ENCODE results near the gene IL22. TPM values are rescaled to one million over a fixed set of nuclear protein-coding genes. Genes with fewer than 3 reads are reported as not detected.

The IL22 gene
- total and polyA plus RNA-seq, 12 donors = not detected

DNA sequence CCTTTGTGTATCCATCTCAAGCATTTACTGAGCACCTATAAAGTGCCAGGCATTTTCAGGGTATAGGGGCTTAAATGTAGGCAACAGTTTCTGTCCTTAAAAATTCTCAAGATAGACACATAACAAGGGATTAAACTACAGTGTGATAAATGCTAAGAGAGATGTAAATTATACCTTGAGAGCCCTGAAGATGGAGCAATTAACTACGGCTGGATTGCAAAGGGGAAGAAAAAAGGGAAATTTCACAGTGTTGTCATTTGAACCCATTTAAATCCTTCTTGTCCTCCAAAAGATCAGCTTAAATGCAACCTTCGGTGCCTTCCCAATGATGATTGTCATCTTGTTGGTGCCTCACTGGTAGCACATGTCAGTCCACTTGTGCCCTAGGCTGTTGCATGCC lies 16.3 kb downstream of the IL22 start:
- Histone ChIP-seq H3K27me3 (no peaks in the 10 kb centered on the region), H3K4me1 (replicated peaks in 1 of 2) (peaks cover 0 to 10% of the 10 kb centered on the region in 2 donors), H3K4me3 (peak overlapping the region in 2 of 4 donors; percentile 22 to 45), H3K36me3 (replicated peaks in 1 of 2) (no peaks in the 10 kb centered on the region), H3K9me3 (replicated peaks in 1 of 3) (no peaks in the 10 kb centered on the region), H3K27ac (peak overlapping the region in 1 of 5 donors; percentile 7)
- 52 to 78% (median 64%) methylated on average over 2 of the region's 2 CpGs for WGBS, 4 donors
- TF ChIP-seq POLR2A (IDR thresholded peaks at IDR 0.05) (no peak), CTCF (IDR thresholded peaks at IDR 0.05) (no peak)
- intact Hi-C loops (cut with DNase I) = loop anchor here in 1 of 2 donors (10.0 kb wide), 1 partner anchor 78 kb away; no protein-coding TSS in a partner anchor
- no peak for DNase-seq

- TF ChIP-seq CTCF (IDR thresholded peaks at IDR 0.05) (peak in 1 of 6 experiments; percentile 11), POLR2A (IDR thresholded peaks at IDR 0.05) (no peak)
- 63 to 72% (median 68%) methylated on average over 8 of the region's 8 CpGs for WGBS, 4 donors
- Histone ChIP-seq H3K4me1 (replicated peaks in 1 of 2) (peaks cover 0 to 10% of the 10 kb centered on the region in 2 donors), H3K36me3 (replicated peaks in 1 of 2) (no peaks in the 10 kb centered on the region), H3K4me3 (peak overlapping the region in 2 of 4 donors; percentile 22 to 45), H3K27ac (peak overlapping the region in 1 of 5 donors; percentile 7), H3K27me3 (no peaks in the 10 kb centered on the region), H3K9me3 (replicated peaks in 1 of 3) (no peaks in the 10 kb centered on the region)
- intact Hi-C loops (cut with DNase I) = loop anchor here in 1 of 2 donors (10.0 kb wide), 1 partner anchor 78 kb away; no protein-coding TSS in a partner anchor
- DNase-seq = no peak
Observed at GRCh38 chr12:68236421-68237059, 16.9 kb downstream of the IL22 start.

GRCh38 chr12:68235576-68235975 lies 17.8 kb downstream of the IL22 start:
- Histone ChIP-seq H3K4me1 (replicated peaks in 1 of 2) (peaks cover 0 to 10% of the 10 kb centered on the region in 2 donors), H3K27me3 (no peaks in the 10 kb centered on the region), H3K27ac (no peak overlapping the region), H3K9me3 (replicated peaks in 1 of 3) (no peaks in the 10 kb centered on the region), H3K36me3 (replicated peaks in 1 of 2) (no peaks in the 10 kb centered on the region), H3K4me3 (no peak overlapping the region)
- no peak for TF ChIP-seq POLR2A (IDR thresholded peaks at IDR 0.05)
- no peak for TF ChIP-seq CTCF (IDR thresholded peaks at IDR 0.05)
- no peak for DNase-seq
- intact Hi-C loops (cut with DNase I) = loop anchor here in 1 of 2 donors (10.0 kb wide), 1 partner anchor 79 kb away; no protein-coding TSS in a partner anchor
- WGBS, 4 donors = 83 to 85% (median 85%) methylated on average over 2 of the region's 2 CpGs

GRCh38 chr12:68234140-68234539 lies 19.3 kb downstream of the IL22 start:
- Histone ChIP-seq H3K4me1 (replicated peaks in 1 of 2) (no peaks in the 10 kb centered on the region), H3K9me3 (replicated peaks in 1 of 3) (no peaks in the 10 kb centered on the region), H3K36me3 (replicated peaks in 1 of 2) (no peaks in the 10 kb centered on the region), H3K27ac (no peak overlapping the region), H3K4me3 (no peak overlapping the region), H3K27me3 (no peaks in the 10 kb centered on the region)
- WGBS, 4 donors = 87 to 92% (median 90%) methylated on average over 2 of the region's 2 CpGs
- DNase-seq = no peak
- intact Hi-C loops (cut with DNase I) = loop anchor here in 1 of 2 donors (10.0 kb wide), 1 partner anchor 81 kb away; no protein-coding TSS in a partner anchor
- TF ChIP-seq POLR2A (IDR thresholded peaks at IDR 0.05) (no peak), CTCF (IDR thresholded peaks at IDR 0.05) (no peak)
